ENCODE results near the gene FAM156A.
A peak's percentile ranks its signal among the peaks of the same experiment; 100 is the strongest.
"Not testable (repeated sequence)": the region's sequence is repeated elsewhere in the genome, so short reads cannot be mapped to it uniquely, and the experiment has no call there.

The FAM156A gene

GRCh38 chrX:52995135-52995986 lies 37.0 kb upstream of the FAM156A start:
- Histone ChIP-seq H2BK5ac (ENCODE audit: low read length) (no peak overlapping the region), H2AK5ac (ENCODE audit: low read depth, low read length) (no peak overlapping the region), H2BK12ac (ENCODE audit: low read length) (no peak overlapping the region), H3K79me1 (ENCODE audit: low read depth, low read length) (no peaks in the 10 kb centered on the region), H3K27me3 (ENCODE audit: control insufficient read depth in 3 of 3, insufficient read depth in 3 of 3, low read depth in 1 of 3, low read length in 3 of 3) (peaks cover 0 to 11% (median 0%) of the 10 kb centered on the region in 3 experiments), H3K4ac (ENCODE audit: low read length) (no peak overlapping the region), H3K27ac (replicated peaks; ENCODE audit: low read length) (peak overlapping the region; percentile 89), H4K8ac (ENCODE audit: low read depth, low read length) (no peak overlapping the region), H3K4me1 (ENCODE audit: control insufficient read depth in 2 of 2, insufficient read depth in 1 of 2, low read depth in 1 of 2, low read length in 2 of 2) (peaks cover 2 to 8% of the 10 kb centered on the region in 2 donors), H2BK15ac (ENCODE audit: low read length) (no peak overlapping the region), H3K36me3 (replicated peaks in 1 of 2; ENCODE audit: control insufficient read depth in 2 of 2, insufficient read depth in 2 of 2, low read length in 2 of 2) (no peaks in the 10 kb centered on the region), H3K23ac (ENCODE audit: low read depth, low read length, poor library complexity) (no peak overlapping the region), H3K14ac (ENCODE audit: low read length) (no peak overlapping the region), H3K9me3 (replicated peaks in 1 of 2; ENCODE audit: control insufficient read depth in 2 of 2, insufficient read depth in 1 of 2, low read depth in 1 of 2, low read length in 2 of 2) (no peaks in the 10 kb centered on the region), H3K18ac (ENCODE audit: low read length) (peak overlapping the region; percentile 88), H3K4me3 (ENCODE audit: low read length in 2 of 2) (peak overlapping the region; percentile 65 to 89), H2BK120ac (ENCODE audit: low read depth, low read length) (no peak overlapping the region), H3K9ac (ENCODE audit: low read depth, low read length, poor library complexity) (peak overlapping the region; percentile 90), H4K91ac (ENCODE audit: low read depth, low read length, poor library complexity) (no peak overlapping the region), H2AFZ (ENCODE audit: low read length) (peak overlapping the region; percentile 92), H3K4me2 (ENCODE audit: insufficient read depth, low read length, poor library complexity, severe bottlenecking) (peak overlapping the region; percentile 56)
- no CpG with 5 or more reads among the region's 46 CpGs for WGBS, 2 donors (ENCODE audit: extremely low coverage in 2 of 2, insufficient read length in 2 of 2, insufficient replicate concordance in 1 of 2)
- peak; percentile 87 for DNase-seq (ENCODE audit: low spot score)

GRCh38 chrX:52990848-52991247 lies 32.5 kb upstream of the FAM156A start:
- Histone ChIP-seq H3K36me3 (replicated peaks in 1 of 2; ENCODE audit: control insufficient read depth in 2 of 2, insufficient read depth in 2 of 2, low read length in 2 of 2) (no peaks in the 10 kb centered on the region), H3K14ac (ENCODE audit: low read length) (no peak overlapping the region), H2AFZ (ENCODE audit: low read length) (no peak overlapping the region), H4K8ac (ENCODE audit: low read depth, low read length) (no peak overlapping the region), H3K4ac (ENCODE audit: low read length) (no peak overlapping the region), H2AK5ac (ENCODE audit: low read depth, low read length) (no peak overlapping the region), H3K4me1 (ENCODE audit: control insufficient read depth in 2 of 2, insufficient read depth in 1 of 2, low read depth in 1 of 2, low read length in 2 of 2) (peaks cover 4 to 8% of the 10 kb centered on the region in 2 donors), H3K23ac (ENCODE audit: low read depth, low read length, poor library complexity) (no peak overlapping the region), H3K79me1 (ENCODE audit: low read depth, low read length) (peaks cover 2% of the 10 kb centered on the region), H2BK15ac (ENCODE audit: low read length) (no peak overlapping the region), H2BK120ac (ENCODE audit: low read depth, low read length) (no peak overlapping the region), H3K4me3 (ENCODE audit: low read length in 2 of 2) (no peak overlapping the region), H3K27ac (replicated peaks; ENCODE audit: low read length) (no peak overlapping the region), H4K91ac (ENCODE audit: low read depth, low read length, poor library complexity) (no peak overlapping the region), H3K18ac (ENCODE audit: low read length) (no peak overlapping the region), H2BK5ac (ENCODE audit: low read length) (no peak overlapping the region), H2BK12ac (ENCODE audit: low read length) (no peak overlapping the region), H3K9ac (ENCODE audit: low read depth, low read length, poor library complexity) (no peak overlapping the region), H3K4me2 (ENCODE audit: insufficient read depth, low read length, poor library complexity, severe bottlenecking) (no peak overlapping the region), H3K27me3 (ENCODE audit: control insufficient read depth in 3 of 3, insufficient read depth in 3 of 3, low read depth in 1 of 3, low read length in 3 of 3) (no peaks in the 10 kb centered on the region), H3K9me3 (replicated peaks in 1 of 2; ENCODE audit: control insufficient read depth in 2 of 2, insufficient read depth in 1 of 2, low read depth in 1 of 2, low read length in 2 of 2) (no peaks in the 10 kb centered on the region)
- no CpG with 5 or more reads among the region's 5 CpGs for WGBS, 2 donors (ENCODE audit: extremely low coverage in 2 of 2, insufficient read length in 2 of 2, insufficient replicate concordance in 1 of 2)
- DNase-seq (ENCODE audit: low spot score), result no peak

- not testable (repeated sequence) for H3K27me3 ChIP-seq (ENCODE audit: control insufficient read depth in 3 of 3, insufficient read depth in 3 of 3, low read depth in 1 of 3, low read length in 3 of 3); H4K91ac ChIP-seq (ENCODE audit: low read depth, low read length, poor library complexity); H4K8ac ChIP-seq (ENCODE audit: low read depth, low read length); H3K4me2 ChIP-seq (ENCODE audit: insufficient read depth, low read length, poor library complexity, severe bottlenecking); H3K4ac ChIP-seq (ENCODE audit: low read length); H2BK15ac ChIP-seq (ENCODE audit: low read length); H3K79me1 ChIP-seq (ENCODE audit: low read depth, low read length); H2BK120ac ChIP-seq (ENCODE audit: low read depth, low read length); H3K18ac ChIP-seq (ENCODE audit: low read length); H3K9ac ChIP-seq (ENCODE audit: low read depth, low read length, poor library complexity); H2AK5ac ChIP-seq (ENCODE audit: low read depth, low read length); H3K9me3 ChIP-seq (replicated peaks in 1 of 2; ENCODE audit: control insufficient read depth in 2 of 2, insufficient read depth in 1 of 2, low read depth in 1 of 2, low read length in 2 of 2); H3K36me3 ChIP-seq (replicated peaks in 1 of 2; ENCODE audit: control insufficient read depth in 2 of 2, insufficient read depth in 2 of 2, low read length in 2 of 2); DNase-seq (ENCODE audit: low spot score); H3K23ac ChIP-seq (ENCODE audit: low read depth, low read length, poor library complexity); H2BK5ac ChIP-seq (ENCODE audit: low read length); H2BK12ac ChIP-seq (ENCODE audit: low read length); H2AFZ ChIP-seq (ENCODE audit: low read length); H3K4me3 ChIP-seq (ENCODE audit: low read length in 2 of 2); H3K4me1 ChIP-seq (ENCODE audit: control insufficient read depth in 2 of 2, insufficient read depth in 1 of 2, low read depth in 1 of 2, low read length in 2 of 2); H3K14ac ChIP-seq (ENCODE audit: low read length); H3K27ac ChIP-seq (replicated peaks; ENCODE audit: low read length)
- WGBS, 2 donors (ENCODE audit: extremely low coverage in 2 of 2, insufficient read length in 2 of 2, insufficient replicate concordance in 1 of 2), result no CpG with 5 or more reads among the region's 7 CpGs
These were observed 31.8 kb upstream of the FAM156A start for GRCh38 chrX:52990011-52990631.

Measured in neuronal stem cell (in vitro differentiated cells).